Mesenchymal stem cell (in vitro differentiated cells and primary cell): ENCODE data around the gene GCK.

Experiments
- DNase-seq: peaks from one replicate; pipeline ENCODE4 v3.0.0-alpha.2; 2013
- H2AFZ ChIP-seq: one replicate; pipeline ENCODE4 v1.6.1; 2013; ENCODE audit warnings: low read depth, mild to moderate bottlenecking, control low read depth, inconsistent platforms, low read length, moderate library complexity
- H2AK5ac ChIP-seq: 2 replicates; pipeline ENCODE4 v1.6.1; 2013; ENCODE audit warnings: low read length, moderate library complexity, mild to moderate bottlenecking, inconsistent platforms; ENCODE audit not compliant: severe bottlenecking
- H2BK120ac ChIP-seq: one replicate; pipeline ENCODE4 v1.6.1; 2013; ENCODE audit warnings: low read depth, mild to moderate bottlenecking, inconsistent platforms, low read length, moderate library complexity
- H2BK12ac ChIP-seq, 2 experiments: one replicate each; pipeline ENCODE4 v1.6.1; 2013; ENCODE audit warnings: inconsistent platforms in 2 of 2, low read length in 2 of 2, mild to moderate bottlenecking in 2 of 2, moderate library complexity in 2 of 2, control low read depth in 1 of 2
- H2BK15ac ChIP-seq: one replicate; pipeline ENCODE4 v1.6.1; 2013; ENCODE audit warnings: mild to moderate bottlenecking, low read depth, inconsistent platforms; ENCODE audit not compliant: poor library complexity, severe bottlenecking
- H2BK5ac ChIP-seq: 2 replicates; pipeline ENCODE4 v1.6.1; 2013; ENCODE audit warnings: low read depth, mild to moderate bottlenecking, low read length, control low read depth, inconsistent platforms; ENCODE audit not compliant: poor library complexity, severe bottlenecking
- H3K14ac ChIP-seq, 2 experiments: one replicate each; pipeline ENCODE4 v1.6.1; 2013; ENCODE audit warnings: inconsistent platforms in 2 of 2, low read length in 2 of 2, control low read depth in 1 of 2, mild to moderate bottlenecking in 1 of 2, moderate library complexity in 1 of 2
- H3K18ac ChIP-seq, 2 experiments: one replicate each; pipeline ENCODE4 v1.6.1; 2013; ENCODE audit warnings: inconsistent platforms in 2 of 2, low read length in 2 of 2, control low read depth in 1 of 2, low read depth in 1 of 2, mild to moderate bottlenecking in 1 of 2
- H3K23ac ChIP-seq, 2 experiments: one replicate each; pipeline ENCODE4 v1.6.1; 2013; ENCODE audit warnings: inconsistent platforms in 2 of 2, low read length in 2 of 2, mild to moderate bottlenecking in 2 of 2, moderate library complexity in 2 of 2, control low read depth in 1 of 2
- H3K27ac ChIP-seq: 2 replicates; pipeline ENCODE4 v1.5.1; 2013; ENCODE audit warnings: mild to moderate bottlenecking, moderate library complexity, low read length, control low read depth, inconsistent platforms; ENCODE audit not compliant: poor library complexity, severe bottlenecking
- H3K27me3 ChIP-seq, 2 experiments: 2 replicates each; pipeline versions ENCODE4 v1.6.1 to v1.7.0; 2013; ENCODE audit warnings: low read length in 2 of 2, mild to moderate bottlenecking in 2 of 2, moderate library complexity in 2 of 2, control low read depth in 1 of 2, inconsistent platforms in 1 of 2; ENCODE audit not compliant: control insufficient read depth in 1 of 2, insufficient read depth in 1 of 2
- H3K36me3 ChIP-seq, 2 experiments: 2 replicates each; pipeline versions ENCODE4 v1.6.1 to v1.7.0; 2013; ENCODE audit warnings: low read length in 2 of 2, control low read depth in 1 of 2, inconsistent platforms in 1 of 2, low read depth in 1 of 2, mild to moderate bottlenecking in 1 of 2; ENCODE audit not compliant: insufficient read depth in 2 of 2, control insufficient read depth in 1 of 2
- H3K4ac ChIP-seq, 2 experiments: one replicate each; pipeline ENCODE4 v1.6.1; 2013; ENCODE audit warnings: inconsistent platforms in 2 of 2, low read length in 2 of 2, mild to moderate bottlenecking in 2 of 2, moderate library complexity in 2 of 2, control low read depth in 1 of 2, low read depth in 1 of 2
- H3K4me1 ChIP-seq: 2 replicates; pipeline ENCODE4 v1.6.1; 2013; ENCODE audit warnings: low read depth, low read length, control low read depth; ENCODE audit not compliant: control insufficient read depth, insufficient read depth
- H3K4me2 ChIP-seq: 2 replicates; pipeline ENCODE4 v1.6.1; 2013; ENCODE audit warnings: low read length, mild to moderate bottlenecking, inconsistent platforms; ENCODE audit not compliant: poor library complexity, severe bottlenecking
- H3K4me3 ChIP-seq, 2 experiments: 2 replicates each; pipeline versions ENCODE4 v1.5.1 to v1.7.0; 2013; ENCODE audit warnings: low read length in 2 of 2, mild to moderate bottlenecking in 2 of 2, control low read depth in 1 of 2, low read depth in 1 of 2; ENCODE audit not compliant: insufficient read depth in 1 of 2
- H3K79me1 ChIP-seq: replicated peaks from 2 replicates; pipeline ENCODE4 v1.6.1; 2013; ENCODE audit warnings: mild to moderate bottlenecking, control low read depth, low read length, inconsistent platforms; ENCODE audit not compliant: poor library complexity, severe bottlenecking
- H3K9ac ChIP-seq: 2 replicates; pipeline ENCODE4 v1.7.0; 2013; ENCODE audit warnings: mild to moderate bottlenecking, low read length, moderate library complexity
- H3K9me3 ChIP-seq: 2 replicates; pipeline ENCODE4 v1.7.0; 2013; ENCODE audit warnings: mild to moderate bottlenecking, low read length; ENCODE audit not compliant: control insufficient read depth
- H4K8ac ChIP-seq: one replicate; pipeline ENCODE4 v1.6.1; 2013; ENCODE audit warnings: inconsistent platforms, mild to moderate bottlenecking, low read length, moderate library complexity
- H4K91ac ChIP-seq: one replicate; pipeline ENCODE4 v1.6.1; 2013; ENCODE audit warnings: mild to moderate bottlenecking, low read length, inconsistent platforms
- WGBS: methylation state at CpG from one replicate; pipeline ENCODE4 v1.1.7; 2013; ENCODE audit warnings: mixed read lengths; 5-methylcytosine and 5-hydroxymethylcytosine counted together

The GCK gene

GRCh38 chr7:44144968-44145478, 44.2 kb downstream of the GCK start:
- Histone ChIP-seq H3K27ac (no peak overlapping the region), H3K4me1 (peaks cover 19% of the 10 kb centered on the region)

GRCh38 chr7:44144426-44144967, 44.7 kb downstream of the GCK start:
- Histone ChIP-seq H3K4ac (no peak overlapping the region), H2BK12ac (no peak overlapping the region), H2AK5ac (no peak overlapping the region), H4K8ac (no peak overlapping the region), H4K91ac (no peak overlapping the region), H3K4me1 (peaks cover 19% of the 10 kb centered on the region), H3K4me3 (no peak overlapping the region), H3K9ac (no peak overlapping the region), H3K27me3 (peaks cover 18 to 22% of the 10 kb centered on the region in 2 experiments), H3K4me2 (no peak overlapping the region), H2BK15ac (no peak overlapping the region), H3K23ac (no peak overlapping the region), H2BK5ac (no peak overlapping the region), H3K79me1 (no peaks in the 10 kb centered on the region), H2BK120ac (no peak overlapping the region), H3K18ac (no peak overlapping the region), H2AFZ (no peak overlapping the region), H3K27ac (no peak overlapping the region), H3K36me3 (no peaks in the 10 kb centered on the region), H3K14ac (no peak overlapping the region), H3K9me3 (no peaks in the 10 kb centered on the region)
- WGBS, result 81% methylated on average over 6 of the region's 6 CpGs
- no peak for DNase-seq

More at GRCh38 chr7:44144968-44145478, 44.2 kb downstream of the GCK start:
- Histone ChIP-seq H3K4ac (no peak overlapping the region), H2BK120ac (no peak overlapping the region), H3K4me3 (peak overlapping the region; percentile 26 to 76), H3K9me3 (no peaks in the 10 kb centered on the region), H2AFZ (peak overlapping the region; percentile 30), H3K9ac (no peak overlapping the region), H3K18ac (no peak overlapping the region), H2BK5ac (no peak overlapping the region), H4K91ac (peak overlapping the region; percentile 12), H2AK5ac (no peak overlapping the region), H3K4me2 (no peak overlapping the region), H4K8ac (no peak overlapping the region), H3K36me3 (no peaks in the 10 kb centered on the region), H3K79me1 (no peaks in the 10 kb centered on the region), H3K27me3 (peaks cover 16 to 22% of the 10 kb centered on the region in 2 experiments), H3K14ac (no peak overlapping the region), H2BK15ac (no peak overlapping the region), H3K23ac (no peak overlapping the region), H2BK12ac (no peak overlapping the region)
- DNase-seq, result no peak
- 79% methylated on average over 31 of the region's 31 CpGs for WGBS

- Histone ChIP-seq H2AK5ac (no peak overlapping the region), H3K4me1 (peaks cover 19% of the 10 kb centered on the region), H3K9ac (no peak overlapping the region), H3K27ac (no peak overlapping the region), H2BK120ac (no peak overlapping the region), H3K27me3 (peaks cover 20 to 22% of the 10 kb centered on the region in 2 experiments), H4K8ac (no peak overlapping the region), H2BK5ac (no peak overlapping the region), H3K14ac (no peak overlapping the region), H3K9me3 (no peaks in the 10 kb centered on the region), H3K36me3 (no peaks in the 10 kb centered on the region), H4K91ac (no peak overlapping the region), H3K23ac (no peak overlapping the region), H2BK15ac (no peak overlapping the region), H2BK12ac (no peak overlapping the region), H3K18ac (no peak overlapping the region), H3K4me3 (no peak overlapping the region), H2AFZ (no peak overlapping the region), H3K4ac (no peak overlapping the region), H3K4me2 (no peak overlapping the region), H3K79me1 (no peaks in the 10 kb centered on the region)
- no peak for DNase-seq
- 90% methylated on average over 6 of the region's 6 CpGs for WGBS
These were observed 45.5 kb downstream of the GCK start for GRCh38 chr7:44143646-44144250.

GRCh38 chr7:44142028-44142427, 47.2 kb downstream of the GCK start:
- H3K9ac ChIP-seq, result no peak overlapping the region
- no peak overlapping the region for H2BK12ac ChIP-seq
- no peak overlapping the region for H3K23ac ChIP-seq
- no peak overlapping the region for H4K91ac ChIP-seq
- H3K4me3 ChIP-seq, result no peak overlapping the region
- H3K27ac ChIP-seq, result no peak overlapping the region
- H3K4me1 ChIP-seq, result peaks cover 15% of the 10 kb centered on the region
- H3K4me2 ChIP-seq, result no peak overlapping the region
- H3K4ac ChIP-seq, result no peak overlapping the region
- H3K14ac ChIP-seq, result no peak overlapping the region
- H3K9me3 ChIP-seq, result no peaks in the 10 kb centered on the region
- WGBS, result 95% methylated on average over 4 of the region's 4 CpGs
- no peak overlapping the region for H2BK5ac ChIP-seq
- no peak overlapping the region for H2AFZ ChIP-seq
- H2BK15ac ChIP-seq, result no peak overlapping the region
- no peak overlapping the region for H2AK5ac ChIP-seq
- H3K18ac ChIP-seq, result no peak overlapping the region
- no peak overlapping the region for H2BK120ac ChIP-seq
- H4K8ac ChIP-seq, result no peak overlapping the region
- no peak for DNase-seq
- H3K27me3 ChIP-seq, result peaks cover 22 to 24% of the 10 kb centered on the region in 2 experiments
- H3K79me1 ChIP-seq, result no peaks in the 10 kb centered on the region
- no peaks in the 10 kb centered on the region for H3K36me3 ChIP-seq
